IPS-20b (cell line): ENCODE results near the gene KATNB1.

Experiments
- H3K27ac ChIP-seq: one replicate; pipeline ENCODE4 v1.5.1; 2013; ENCODE audit warnings: low read length
- H3K27me3 ChIP-seq: 2 replicates; pipeline ENCODE4 v1.6.1; 2013; ENCODE audit warnings: mild to moderate bottlenecking, low read length, inconsistent platforms; ENCODE audit not compliant: insufficient read depth
- H3K36me3 ChIP-seq: 2 replicates; pipeline ENCODE4 v1.6.1; 2013; ENCODE audit warnings: low read depth, mild to moderate bottlenecking, inconsistent platforms, low read length, moderate library complexity; ENCODE audit not compliant: insufficient read depth
- H3K4me1 ChIP-seq: 2 replicates; pipeline ENCODE4 v1.6.1; 2013; ENCODE audit warnings: mild to moderate bottlenecking, control low read depth, inconsistent platforms, low read length, moderate library complexity; ENCODE audit not compliant: insufficient read depth
- H3K4me3 ChIP-seq: 2 replicates; pipeline ENCODE4 v1.5.1; 2013; ENCODE audit warnings: mild to moderate bottlenecking, low read length, inconsistent platforms
- H3K9ac ChIP-seq: 2 replicates; pipeline ENCODE4 v1.6.1; 2013; ENCODE audit warnings: low read depth, mild to moderate bottlenecking, inconsistent platforms, low read length, moderate library complexity
- H3K9me3 ChIP-seq: 2 replicates; pipeline ENCODE4 v1.6.1; 2013; ENCODE audit warnings: mild to moderate bottlenecking, low read depth, low read length, inconsistent platforms; ENCODE audit not compliant: insufficient read depth

The KATNB1 gene

GRCh38 chr16:57720142-57720575, 15.4 kb upstream of the KATNB1 start:
- no peaks in the 10 kb centered on the region for H3K4me1 ChIP-seq
- H3K9me3 ChIP-seq: no peaks in the 10 kb centered on the region
- no peaks in the 10 kb centered on the region for H3K27me3 ChIP-seq
- no peak overlapping the region for H3K9ac ChIP-seq
- H3K36me3 ChIP-seq: no peaks in the 10 kb centered on the region
- no peak overlapping the region for H3K4me3 ChIP-seq
- no peak overlapping the region for H3K27ac ChIP-seq

GRCh38 chr16:57721356-57722209, 14.0 kb upstream of the KATNB1 start:
- no peaks in the 10 kb centered on the region for H3K27me3 ChIP-seq
- no peaks in the 10 kb centered on the region for H3K4me1 ChIP-seq
- H3K27ac ChIP-seq: no peak overlapping the region
- no peaks in the 10 kb centered on the region for H3K9me3 ChIP-seq
- H3K4me3 ChIP-seq: no peak overlapping the region
- no peaks in the 10 kb centered on the region for H3K36me3 ChIP-seq
- no peak overlapping the region for H3K9ac ChIP-seq

- Histone ChIP-seq H3K27ac (no peak overlapping the region), H3K27me3 (no peaks in the 10 kb centered on the region), H3K4me3 (no peak overlapping the region), H3K9me3 (no peaks in the 10 kb centered on the region), H3K36me3 (no peaks in the 10 kb centered on the region), H3K4me1 (no peaks in the 10 kb centered on the region), H3K9ac (no peak overlapping the region)
These were observed 13.4 kb upstream of the KATNB1 start for GRCh38 chr16:57722210-57722499.

- H3K4me3 ChIP-seq: no peak overlapping the region
- H3K4me1 ChIP-seq: no peaks in the 10 kb centered on the region
- H3K27me3 ChIP-seq: no peaks in the 10 kb centered on the region
- H3K9ac ChIP-seq: no peak overlapping the region
- no peak overlapping the region for H3K27ac ChIP-seq
- H3K36me3 ChIP-seq: no peaks in the 10 kb centered on the region
- no peaks in the 10 kb centered on the region for H3K9me3 ChIP-seq
These were observed 12.9 kb upstream of the KATNB1 start for GRCh38 chr16:57722651-57723050.

GRCh38 chr16:57723170-57723569, 12.4 kb upstream of the KATNB1 start:
- Histone ChIP-seq H3K27me3 (no peaks in the 10 kb centered on the region), H3K9me3 (no peaks in the 10 kb centered on the region), H3K4me1 (no peaks in the 10 kb centered on the region), H3K4me3 (no peak overlapping the region), H3K36me3 (no peaks in the 10 kb centered on the region), H3K27ac (no peak overlapping the region), H3K9ac (no peak overlapping the region)

GRCh38 chr16:57724531-57724930, 11.0 kb upstream of the KATNB1 start:
- Histone ChIP-seq H3K27me3 (no peaks in the 10 kb centered on the region), H3K36me3 (no peaks in the 10 kb centered on the region), H3K27ac (no peak overlapping the region), H3K4me1 (no peaks in the 10 kb centered on the region), H3K9ac (no peak overlapping the region), H3K9me3 (no peaks in the 10 kb centered on the region), H3K4me3 (no peak overlapping the region)

GRCh38 chr16:57725151-57725550, 10.4 kb upstream of the KATNB1 start:
- Histone ChIP-seq H3K27me3 (no peaks in the 10 kb centered on the region), H3K36me3 (no peaks in the 10 kb centered on the region), H3K9ac (no peak overlapping the region), H3K4me3 (no peak overlapping the region), H3K4me1 (no peaks in the 10 kb centered on the region), H3K27ac (no peak overlapping the region), H3K9me3 (no peaks in the 10 kb centered on the region)

- Histone ChIP-seq H3K9ac (no peak overlapping the region), H3K4me1 (no peaks in the 10 kb centered on the region), H3K27me3 (no peaks in the 10 kb centered on the region), H3K4me3 (no peak overlapping the region), H3K9me3 (no peaks in the 10 kb centered on the region), H3K27ac (no peak overlapping the region), H3K36me3 (no peaks in the 10 kb centered on the region)
These were observed 10.0 kb upstream of the KATNB1 start for GRCh38 chr16:57725554-57725953.

- Histone ChIP-seq H3K36me3 (no peaks in the 10 kb centered on the region), H3K9ac (no peak overlapping the region), H3K27me3 (no peaks in the 10 kb centered on the region), H3K9me3 (no peaks in the 10 kb centered on the region), H3K4me1 (no peaks in the 10 kb centered on the region), H3K27ac (no peak overlapping the region), H3K4me3 (no peak overlapping the region)
These were observed 9.6 kb upstream of the KATNB1 start for GRCh38 chr16:57725976-57726375.

GRCh38 chr16:57726433-57726947, 9.1 kb upstream of the KATNB1 start:
- H3K27ac ChIP-seq: no peak overlapping the region

GRCh38 chr16:57727610-57728009, 8.0 kb upstream of the KATNB1 start:
- Histone ChIP-seq H3K4me1 (no peaks in the 10 kb centered on the region), H3K9ac (no peak overlapping the region), H3K27ac (no peak overlapping the region), H3K9me3 (no peaks in the 10 kb centered on the region), H3K27me3 (no peaks in the 10 kb centered on the region), H3K4me3 (no peak overlapping the region), H3K36me3 (no peaks in the 10 kb centered on the region)

More at GRCh38 chr16:57726433-57726947, 9.1 kb upstream of the KATNB1 start:
- Histone ChIP-seq H3K4me3 (no peak overlapping the region), H3K9ac (no peak overlapping the region), H3K36me3 (no peaks in the 10 kb centered on the region), H3K4me1 (no peaks in the 10 kb centered on the region), H3K27me3 (no peaks in the 10 kb centered on the region), H3K9me3 (no peaks in the 10 kb centered on the region)

GRCh38 chr16:57728336-57729181, 7.0 kb upstream of the KATNB1 start:
- Histone ChIP-seq H3K36me3 (no peaks in the 10 kb centered on the region), H3K27ac (no peak overlapping the region), H3K9ac (no peak overlapping the region), H3K4me3 (no peak overlapping the region), H3K27me3 (no peaks in the 10 kb centered on the region), H3K9me3 (no peaks in the 10 kb centered on the region), H3K4me1 (no peaks in the 10 kb centered on the region)
